HG02973 (cell line): ENCODE data around the gene C9orf85.
"Not testable (repeated sequence)": the region's sequence is repeated elsewhere in the genome, so short reads cannot be mapped to it uniquely, and the experiment has no call there.

Source experiments
- ATAC-seq: cut with Tn5 transposase; IDR thresholded peaks from one replicate; pipeline ENCODE4 v1.9.1; 2021; ENCODE audit warnings: moderate library complexity; ENCODE audit not compliant: unreplicated experiment

Gene C9orf85

GRCh38 chr9:71937070-71937625, 25.7 kb downstream of the C9orf85 start:
- no peak for ATAC-seq

GRCh38 chr9:71937898-71938297, 26.5 kb downstream of the C9orf85 start:
- ATAC-seq: no peak

- no peak for ATAC-seq
These were observed 29.7 kb downstream of the C9orf85 start for GRCh38 chr9:71941060-71941568.

GRCh38 chr9:71941998-71942567, 30.6 kb downstream of the C9orf85 start:
- no peak for ATAC-seq

- ATAC-seq: no peak
These were observed 33.4 kb downstream of the C9orf85 start for GRCh38 chr9:71944754-71945375.

- ATAC-seq: not testable (repeated sequence)
These were observed 43.2 kb downstream of the C9orf85 start for GRCh38 chr9:71954652-71955051.

GRCh38 chr9:71955300-71955915, 44.0 kb downstream of the C9orf85 start:
- no peak for ATAC-seq

GRCh38 chr9:71962328-71962727, 50.9 kb downstream of the C9orf85 start:
- ATAC-seq: no peak

- ATAC-seq: not testable (repeated sequence)
These were observed 52.1 kb downstream of the C9orf85 start for GRCh38 chr9:71963471-71963996.

- ATAC-seq: no peak
These were observed 54.0 kb downstream of the C9orf85 start for GRCh38 chr9:71965403-71965802.

GRCh38 chr9:71966601-71967000, 55.2 kb downstream of the C9orf85 start:
- ATAC-seq: no peak

- ATAC-seq: no peak
These were observed 57.2 kb downstream of the C9orf85 start for GRCh38 chr9:71968541-71969090.

GRCh38 chr9:71975833-71976232, 64.4 kb downstream of the C9orf85 start:
- ATAC-seq: no peak

- no peak for ATAC-seq
These were observed 65.6 kb downstream of the C9orf85 start for GRCh38 chr9:71977003-71977402.

GRCh38 chr9:71980266-71981190, 69.1 kb downstream of the C9orf85 start:
- ATAC-seq: no peak

- ATAC-seq: no peak
These were observed 70.5 kb downstream of the C9orf85 start for GRCh38 chr9:71981944-71982343.

GRCh38 chr9:71984403-71984802, 73.0 kb downstream of the C9orf85 start:
- ATAC-seq: no peak

- ATAC-seq: no peak
These were observed 73.4 kb downstream of the C9orf85 start for GRCh38 chr9:71984831-71985281.

- ATAC-seq: no peak
These were observed 74.0 kb downstream of the C9orf85 start for GRCh38 chr9:71985297-71985911.

- no peak for ATAC-seq
These were observed 75.5 kb downstream of the C9orf85 start for GRCh38 chr9:71986900-71987299.
